Transverse colon (tissue), 4 donors: ENCODE results near the gene PIAS4. TPM values are rescaled to one million over a fixed set of nuclear protein-coding genes. Genes with fewer than 3 reads are reported as not detected.

Experiments used
- DNase-seq: peaks from one replicate; pipeline ENCODE4 v3.0.0-alpha.2; 2019
- H3K27ac ChIP-seq, 4 donors: fragments of 200-600 bp; sonication (generic); 2 replicates each; pipeline ENCODE4 v1.5.1; 2016 to 2018; ENCODE audit warnings: inconsistent platforms in 4 of 4
- H3K27me3 ChIP-seq: fragments of 200-600 bp; sonication (generic); 2 replicates; pipeline ENCODE4 v1.5.1; 2017; ENCODE audit warnings: inconsistent platforms
- H3K36me3 ChIP-seq, 4 donors: fragments of 200-600 bp; sonication (generic); 2 replicates each; pipeline ENCODE4 v1.5.1; 2017 to 2019; ENCODE audit warnings: inconsistent platforms in 4 of 4
- H3K4me1 ChIP-seq, 4 donors: fragments of 200-600 bp; sonication (generic); 2 replicates each; pipeline ENCODE4 v1.5.1; 2017 to 2020; ENCODE audit warnings: inconsistent platforms in 4 of 4
- H3K4me3 ChIP-seq, 4 donors: fragments of 200-600 bp; sonication (generic); 1 replicate in 1 of 4; 2 replicates in 3 of 4; pipeline versions ENCODE4 v1.5.1 to v1.6.1; 2017 to 2019; ENCODE audit warnings: inconsistent platforms in 4 of 4
- H3K9me3 ChIP-seq, 2 donors: fragments of 200-600 bp; sonication (generic); 2 replicates each; pipeline ENCODE4 v1.5.1; 2017 to 2019; ENCODE audit warnings: inconsistent platforms in 2 of 2
- CTCF ChIP-seq, 5 experiments: fragments of 200-600 bp in 3 of 5; fragments of 450-650 bp in 2 of 5; sonication (generic) in 3 of 5; IDR thresholded peaks; 1 replicate in 2 of 5; 2 replicates in 3 of 5; pipeline ENCODE4 v1.5.1; 2016 to 2017; ENCODE audit warnings: antibody characterized with exemption in 5 of 5, inconsistent platforms in 3 of 5, mild to moderate bottlenecking in 2 of 5, moderate library complexity in 1 of 5
- EP300 ChIP-seq: sonication (generic); formaldehyde crosslinking; IDR thresholded peaks from one replicate; pipeline ENCODE4 v1.6.1; 2017; ENCODE audit warnings: antibody characterized with exemption, low read depth
- POLR2A ChIP-seq: fragments of 450-650 bp; IDR thresholded peaks from one replicate; pipeline ENCODE4 v1.6.1; 2016; ENCODE audit warnings: antibody characterized with exemption, mild to moderate bottlenecking, moderate library complexity
- POLR2AphosphoS5 ChIP-seq, 3 donors: sonication (generic); formaldehyde crosslinking; IDR thresholded peaks; one replicate each; pipeline ENCODE4 v1.6.1; 2016; ENCODE audit warnings: antibody characterized with exemption in 3 of 3
- WGBS, 2 donors: methylation state at CpG; one replicate each; pipeline ENCODE4 v1.1.5; 2018; ENCODE audit warnings: low coverage in 1 of 2; 5-methylcytosine and 5-hydroxymethylcytosine counted together
- in situ Hi-C, 4 donors: fragments of 200-750 bp; cut with MboI; loops; one replicate each; pipeline versions ENCODE4 v1.15.0 to v1.15.1; 2017; ENCODE audit warnings: low sequenced_read_pairs in 3 of 4, low pct_ligation_motif_present in 1 of 4, low pct_unique_long_range_greater_than_20kb in 1 of 4
- intact Hi-C: fragments of 100-400 bp; cut with DNase I; formaldehyde crosslinking; loops from one replicate; pipeline ENCODE4 v1.15.1; 2023; ENCODE audit warnings: low total_unique reads
- total RNA-seq, 4 donors: library from RNA; depleted of rRNA; stranded (reverse); fragments of >200 nt; gene quantifications; one replicate each; pipeline ENCODE4 v1.1.0, GENCODE V29; 2016

PIAS4 gene
- total RNA-seq, 4 donors from 2014 or later = 15.5 to 110 (median 23.0) TPM

- intact Hi-C loops = no loop called here
- Histone ChIP-seq H3K27ac (peak overlapping the region; percentile 14 to 53 (median 44)), H3K4me3 (no peak overlapping the region), H3K9me3 (no peaks in the 10 kb centered on the region), H3K36me3 (peaks cover 0 to 22% (median 11%) of the 10 kb centered on the region in 4 donors), H3K27me3 (no peaks in the 10 kb centered on the region), H3K4me1 (peaks cover 3 to 36% (median 17%) of the 10 kb centered on the region in 4 donors)
- TF ChIP-seq CTCF (IDR thresholded peaks at IDR 0.05) = no peak
- no peak for TF ChIP-seq POLR2A
- no peak for TF ChIP-seq EP300
- no peak for TF ChIP-seq POLR2AphosphoS5 (IDR thresholded peaks at IDR 0.05)
- in situ Hi-C loops = no loop called here
- DNase-seq = no peak
- WGBS, 2 donors = 42% methylated on average over 11 of the region's 11 CpGs; no CpG with 5 or more reads in 1 of the 2 donors
Measured at GRCh38 chr19:4043401-4043800, 35.9 kb downstream of the PIAS4 start.

- 81 to 82% methylated on average over 8 to 31 of the region's 31 CpGs for WGBS, 2 donors
- no peaks in the 10 kb centered on the region for H3K9me3 ChIP-seq
- in situ Hi-C loops = no loop called here
- H3K36me3 ChIP-seq = peaks cover 0 to 22% (median 11%) of the 10 kb centered on the region in 4 donors
- intact Hi-C loops = no loop called here
- H3K4me1 ChIP-seq = peaks cover 3 to 37% (median 17%) of the 10 kb centered on the region in 4 donors
- DNase-seq = no peak
- TF ChIP-seq CTCF (IDR thresholded peaks at IDR 0.05) (no peak), POLR2AphosphoS5 (IDR thresholded peaks at IDR 0.05) (no peak), EP300 (no peak), POLR2A (no peak)
- H3K27me3 ChIP-seq = no peaks in the 10 kb centered on the region
- H3K4me3 ChIP-seq = no peak overlapping the region
- peak overlapping the region in 2 of 4 donors; percentile 13 to 14 for H3K27ac ChIP-seq
Measured at GRCh38 chr19:4043966-4044715, 36.6 kb downstream of the PIAS4 start.

GRCh38 chr19:4044990-4045465 lies 37.5 kb downstream of the PIAS4 start:
- TF ChIP-seq EP300 (no peak), CTCF (IDR thresholded peaks at IDR 0.05) (no peak), POLR2A (no peak), POLR2AphosphoS5 (IDR thresholded peaks at IDR 0.05) (no peak)
- Histone ChIP-seq H3K27me3 (no peaks in the 10 kb centered on the region), H3K4me3 (no peak overlapping the region), H3K4me1 (peaks cover 10 to 45% (median 19%) of the 10 kb centered on the region in 4 donors), H3K27ac (peak overlapping the region in 1 of 4 donors; percentile 13), H3K36me3 (peaks cover 0 to 22% (median 11%) of the 10 kb centered on the region in 4 donors), H3K9me3 (no peaks in the 10 kb centered on the region)
- intact Hi-C loops (no loop called here), in situ Hi-C loops (no loop called here)
- 76 to 92% methylated on average over 7 to 21 of the region's 21 CpGs for WGBS, 2 donors
- no peak for DNase-seq

- in situ Hi-C loops = no loop called here
- Histone ChIP-seq H3K4me3 (no peak overlapping the region), H3K27me3 (no peaks in the 10 kb centered on the region), H3K36me3 (peaks cover 0 to 22% (median 11%) of the 10 kb centered on the region in 4 donors), H3K27ac (no peak overlapping the region), H3K9me3 (no peaks in the 10 kb centered on the region), H3K4me1 (peaks cover 12 to 53% (median 23%) of the 10 kb centered on the region in 4 donors)
- DNase-seq = no peak
- intact Hi-C loops = no loop called here
- 86 to 88% methylated on average over 8 to 32 of the region's 32 CpGs for WGBS, 2 donors
- no peak for TF ChIP-seq EP300
- TF ChIP-seq CTCF (IDR thresholded peaks at IDR 0.05) = no peak
- TF ChIP-seq POLR2A = no peak
- TF ChIP-seq POLR2AphosphoS5 (IDR thresholded peaks at IDR 0.05) = no peak
Measured at GRCh38 chr19:4045597-4046361, 38.2 kb downstream of the PIAS4 start.
